NCI-H146 (cell line): Measurements from ENCODE around the gene NRM.

Experiments
- DNase-seq: peaks from one replicate; lab custom pipeline; 2025; lab: John Stamatoyannopoulos, UW

The NRM gene

GRCh38 chr6:30688569-30688968, 2.2 kb downstream of the NRM start:
- no peak for DNase-seq

- no peak for DNase-seq
Measured at GRCh38 chr6:30687659-30688431, 2.9 kb downstream of the NRM start.

GRCh38 chr6:30686908-30687658, 3.7 kb downstream of the NRM start:
- peak; percentile 92 for DNase-seq

GRCh38 chr6:30686009-30686907, 4.5 kb downstream of the NRM start, which contains the start of gene PPP1R18:
TSS of gene PPP1R18 (minus strand) at chr6:30686645. CDS start at chr6:30686018, 627 bp downstream.
- DNase-seq: peak; percentile 60

- DNase-seq: no peak
Measured at GRCh38 chr6:30685157-30686008, 5.4 kb downstream of the NRM start.

- DNase-seq: no peak
Measured at GRCh38 chr6:30684386-30685156, 6.2 kb downstream of the NRM start.

- no peak for DNase-seq
Measured at GRCh38 chr6:30683980-30684338, 6.8 kb downstream of the NRM start.

GRCh38 chr6:30683183-30683979, 7.4 kb downstream of the NRM start:
- DNase-seq: no peak

GRCh38 chr6:30682143-30683117, 8.4 kb downstream of the NRM start:
- DNase-seq: no peak

GRCh38 chr6:30681766-30682142, 9.0 kb downstream of the NRM start:
- DNase-seq: no peak

- DNase-seq: no peak
Measured at GRCh38 chr6:30679765-30680535, 10.8 kb downstream of the NRM start.

GRCh38 chr6:30678964-30679726, 11.6 kb downstream of the NRM start:
- DNase-seq: peak; percentile 66

- DNase-seq: no peak
Measured at GRCh38 chr6:30676660-30677285, 14.0 kb downstream of the NRM start.

- DNase-seq: peak; percentile 94
Measured at GRCh38 chr6:30672445-30673253, 18.1 kb downstream of the NRM start, which contains the start of gene DHX16. TSS of gene DHX16 (minus strand) at chr6:30673006. CDS start at chr6:30672841, 165 bp downstream.

- no peak for DNase-seq
Measured at GRCh38 chr6:30670760-30671527, 19.8 kb downstream of the NRM start.
